CD4-positive, alpha-beta T cell treated with Interleukin-12 subunit alpha and Interleukin-12 subunit beta, for 1 hour (primary cell): Measurements from ENCODE around the gene BHLHA15.

ENCODE experiments used
- DNase-seq: peaks from one replicate; pipeline ENCODE4 v3.0.0-alpha.2; 2020

Gene BHLHA15

GRCh38 chr7:98250789-98251188, 39.5 kb downstream of the BHLHA15 start:
- DNase-seq: peak; percentile 70

GRCh38 chr7:98251231-98251600, 40.0 kb downstream of the BHLHA15 start:
- peak; percentile 72 for DNase-seq

GRCh38 chr7:98251601-98252424, 40.6 kb downstream of the BHLHA15 start, which contains the start of gene TECPR1:
Gene TECPR1 (minus strand): TSS chr7:98252232. CDS start chr7:98246146, 6,086 bp downstream.
- DNase-seq: peak; percentile 88

GRCh38 chr7:98252425-98253054, 41.3 kb downstream of the BHLHA15 start:
- no peak for DNase-seq

- no peak for DNase-seq
These were observed 43.3 kb downstream of the BHLHA15 start for GRCh38 chr7:98254516-98254915.

- DNase-seq: peak; percentile 34
These were observed 43.8 kb downstream of the BHLHA15 start for GRCh38 chr7:98254951-98255610.

GRCh38 chr7:98256431-98256830, 45.2 kb downstream of the BHLHA15 start:
- DNase-seq: no peak

GRCh38 chr7:98257701-98258100, 46.5 kb downstream of the BHLHA15 start:
- DNase-seq: no peak
